Neural crest cell (in vitro differentiated cells): ENCODE measurements around the gene SETBP1. TPM values are rescaled to one million over a fixed set of nuclear protein-coding genes. Genes with fewer than 3 reads are reported as not detected.

Experiments used
- DNase-seq: peaks from one replicate; pipeline ENCODE4 v3.0.0; 2021; ENCODE audit warnings: low read depth, mixed read lengths, low spot score
- H3K27ac Mint-ChIP-seq: one replicate; pipeline ENCODE4 v1.8.0; 2021; ENCODE audit warnings: mild to moderate bottlenecking, mixed read lengths; ENCODE audit not compliant: unreplicated experiment
- H3K27me3 Mint-ChIP-seq: 2 replicates; pipeline ENCODE4 v1.8.0; 2021; ENCODE audit warnings: low read depth, mild to moderate bottlenecking, mixed read lengths
- H3K36me3 Mint-ChIP-seq: 2 replicates; pipeline ENCODE4 v1.8.0; 2021; ENCODE audit warnings: low read depth, mild to moderate bottlenecking, mixed read lengths
- H3K4me1 Mint-ChIP-seq: 2 replicates; pipeline ENCODE4 v1.8.0; 2021; ENCODE audit warnings: mixed read lengths
- H3K4me3 Mint-ChIP-seq: one replicate; pipeline ENCODE4 v1.8.0; 2021; ENCODE audit warnings: mild to moderate bottlenecking, mixed read lengths
- H3K9me3 Mint-ChIP-seq: 2 replicates; pipeline ENCODE4 v1.8.0; 2021; ENCODE audit warnings: mixed read lengths
- total RNA-seq: library from RNA; stranded (reverse); gene quantifications from 2 replicates; pipeline ENCODE4 v1.2.1, GENCODE V29; 2021
- TF ChIP-seq, protein P1 (sequence below): fragments of 200-600 bp; sonication (generic); conservative IDR thresholded peaks from 2 replicates; pipeline ENCODE4 v1.5.0; 2021; ENCODE audit warnings: antibody characterized with exemption, mild to moderate bottlenecking

Gene SETBP1
- total RNA-seq, 1 donor from 2014 or later = 38.9 TPM

DNA sequence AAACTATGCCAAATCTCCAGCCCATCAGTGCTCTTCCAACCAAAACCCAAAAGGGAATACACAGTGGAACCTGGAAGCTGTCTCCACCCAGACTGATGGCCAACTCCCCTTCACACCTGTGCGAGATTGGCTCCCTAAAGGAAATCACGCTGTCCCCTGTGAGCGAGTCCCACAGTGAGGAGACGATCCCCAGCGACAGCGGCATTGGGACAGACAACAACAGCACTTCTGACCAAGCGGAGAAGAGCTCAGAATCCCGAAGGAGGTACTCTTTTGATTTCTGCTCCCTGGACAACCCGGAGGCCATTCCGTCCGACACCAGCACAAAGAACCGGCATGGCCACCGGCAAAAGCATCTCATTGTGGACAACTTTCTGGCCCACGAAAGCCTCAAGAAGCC, 271.1 kb downstream of the SETBP1 start:
- no peaks in the 10 kb centered on the region for H3K4me1 Mint-ChIP-seq
- TF ChIP-seq, protein P1, sequence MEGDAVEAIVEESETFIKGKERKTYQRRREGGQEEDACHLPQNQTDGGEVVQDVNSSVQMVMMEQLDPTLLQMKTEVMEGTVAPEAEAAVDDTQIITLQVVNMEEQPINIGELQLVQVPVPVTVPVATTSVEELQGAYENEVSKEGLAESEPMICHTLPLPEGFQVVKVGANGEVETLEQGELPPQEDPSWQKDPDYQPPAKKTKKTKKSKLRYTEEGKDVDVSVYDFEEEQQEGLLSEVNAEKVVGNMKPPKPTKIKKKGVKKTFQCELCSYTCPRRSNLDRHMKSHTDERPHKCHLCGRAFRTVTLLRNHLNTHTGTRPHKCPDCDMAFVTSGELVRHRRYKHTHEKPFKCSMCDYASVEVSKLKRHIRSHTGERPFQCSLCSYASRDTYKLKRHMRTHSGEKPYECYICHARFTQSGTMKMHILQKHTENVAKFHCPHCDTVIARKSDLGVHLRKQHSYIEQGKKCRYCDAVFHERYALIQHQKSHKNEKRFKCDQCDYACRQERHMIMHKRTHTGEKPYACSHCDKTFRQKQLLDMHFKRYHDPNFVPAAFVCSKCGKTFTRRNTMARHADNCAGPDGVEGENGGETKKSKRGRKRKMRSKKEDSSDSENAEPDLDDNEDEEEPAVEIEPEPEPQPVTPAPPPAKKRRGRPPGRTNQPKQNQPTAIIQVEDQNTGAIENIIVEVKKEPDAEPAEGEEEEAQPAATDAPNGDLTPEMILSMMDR = no peak
- no peak overlapping the region for H3K4me3 Mint-ChIP-seq
- no peak for DNase-seq
- no peaks in the 10 kb centered on the region for H3K27me3 Mint-ChIP-seq
- peaks cover 56% of the 10 kb centered on the region for H3K36me3 Mint-ChIP-seq
- H3K9me3 Mint-ChIP-seq = no peaks in the 10 kb centered on the region
- no peak overlapping the region for H3K27ac Mint-ChIP-seq

DNA sequence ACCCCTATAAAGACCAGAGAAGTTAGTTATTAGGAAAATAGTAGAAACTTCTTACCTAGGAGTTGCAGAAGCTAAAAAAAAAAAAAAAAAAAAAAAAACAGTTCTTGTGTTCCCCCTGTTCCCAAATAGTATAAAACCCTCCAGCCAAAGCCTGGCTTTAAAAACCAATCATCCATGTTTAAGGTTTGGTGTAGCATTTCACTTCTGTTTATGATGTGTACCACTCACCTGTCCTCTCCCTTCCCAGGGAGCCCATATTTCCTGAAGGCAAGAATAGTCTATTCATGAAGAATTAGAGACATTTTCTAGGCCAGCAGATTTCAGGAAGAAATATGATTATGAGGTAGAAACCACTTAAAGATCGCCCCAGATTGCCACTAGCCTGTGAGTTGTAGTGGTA, 273.6 kb downstream of the SETBP1 start:
- TF ChIP-seq, protein P1 = no peak
- Mint-ChIP-seq H3K27ac (no peak overlapping the region), H3K27me3 (no peaks in the 10 kb centered on the region), H3K9me3 (no peaks in the 10 kb centered on the region), H3K4me1 (peaks cover 3% of the 10 kb centered on the region), H3K4me3 (no peak overlapping the region), H3K36me3 (peaks cover 58% of the 10 kb centered on the region)
- DNase-seq = no peak

DNA sequence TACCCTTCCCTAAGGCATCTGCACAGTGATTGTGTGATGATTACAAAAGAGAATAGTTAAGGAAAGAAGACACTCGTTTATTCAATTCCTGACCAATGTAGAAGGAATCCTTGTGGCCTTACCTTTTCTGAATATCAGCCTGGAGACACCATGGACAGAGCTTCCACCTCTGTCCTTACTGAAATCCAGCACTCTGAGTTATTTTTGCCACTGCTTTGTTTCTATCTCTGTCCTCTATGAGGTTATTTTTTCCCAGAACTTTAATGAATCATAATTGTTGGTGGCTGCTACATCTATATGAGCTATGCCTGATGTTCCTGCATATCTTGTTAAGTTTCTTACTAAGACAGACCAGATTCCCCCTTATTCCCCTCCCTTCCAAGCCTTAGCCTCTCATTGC, 275.1 kb downstream of the SETBP1 start:
- H3K9me3 Mint-ChIP-seq = no peaks in the 10 kb centered on the region
- no peak overlapping the region for H3K4me3 Mint-ChIP-seq
- TF ChIP-seq, protein P1 = no peak
- H3K36me3 Mint-ChIP-seq = peaks cover 46% of the 10 kb centered on the region
- DNase-seq = no peak
- peaks cover 3% of the 10 kb centered on the region for H3K4me1 Mint-ChIP-seq
- no peaks in the 10 kb centered on the region for H3K27me3 Mint-ChIP-seq
- H3K27ac Mint-ChIP-seq = no peak overlapping the region

DNA sequence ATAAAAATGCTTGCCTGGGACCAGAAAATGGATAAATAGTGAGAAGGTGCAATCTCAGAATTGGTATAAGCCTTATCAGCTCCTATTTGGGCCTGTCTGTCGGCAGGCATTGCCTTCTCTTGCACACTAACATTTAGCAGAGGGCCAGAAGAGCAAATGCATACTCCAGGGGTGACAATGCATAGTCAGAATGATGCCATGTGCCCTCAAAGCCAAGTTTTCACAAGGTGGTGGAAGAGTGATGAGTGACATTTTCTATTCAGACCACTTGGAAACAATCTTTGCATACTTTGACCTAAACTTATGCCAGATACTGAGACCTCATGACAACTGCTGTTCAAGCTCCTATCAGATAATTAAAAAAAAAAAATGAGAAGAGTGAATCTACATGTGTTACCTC, 276.3 kb downstream of the SETBP1 start:
- DNase-seq = no peak
- Mint-ChIP-seq H3K4me3 (no peak overlapping the region), H3K4me1 (peaks cover 3% of the 10 kb centered on the region), H3K27me3 (no peaks in the 10 kb centered on the region), H3K9me3 (no peaks in the 10 kb centered on the region), H3K36me3 (peaks cover 43% of the 10 kb centered on the region), H3K27ac (no peak overlapping the region)
- TF ChIP-seq, protein P1 = no peak

DNA sequence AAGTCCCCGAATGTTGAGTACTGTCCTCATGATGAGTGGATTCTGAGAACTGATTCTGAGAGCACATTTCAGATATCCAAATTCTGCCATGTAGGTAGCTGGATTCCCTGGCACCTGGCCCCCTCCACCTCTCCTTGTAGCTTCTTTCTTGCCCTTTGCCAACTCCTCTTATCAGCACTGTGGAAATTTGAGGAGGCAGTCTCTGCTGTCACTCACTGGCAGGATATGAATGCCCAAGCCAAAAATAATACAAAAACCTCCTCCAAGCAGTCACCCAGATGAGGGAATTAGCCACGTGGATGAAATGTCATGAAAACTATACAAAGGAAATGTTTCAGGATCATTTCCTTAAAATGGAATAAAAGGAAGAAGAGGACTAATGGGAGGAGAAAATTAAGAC, 276.8 kb downstream of the SETBP1 start:
- Mint-ChIP-seq H3K36me3 (peaks cover 43% of the 10 kb centered on the region), H3K4me3 (no peak overlapping the region), H3K9me3 (no peaks in the 10 kb centered on the region), H3K27me3 (no peaks in the 10 kb centered on the region), H3K4me1 (peaks cover 3% of the 10 kb centered on the region), H3K27ac (no peak overlapping the region)
- DNase-seq = no peak
- TF ChIP-seq, protein P1 = no peak

DNA sequence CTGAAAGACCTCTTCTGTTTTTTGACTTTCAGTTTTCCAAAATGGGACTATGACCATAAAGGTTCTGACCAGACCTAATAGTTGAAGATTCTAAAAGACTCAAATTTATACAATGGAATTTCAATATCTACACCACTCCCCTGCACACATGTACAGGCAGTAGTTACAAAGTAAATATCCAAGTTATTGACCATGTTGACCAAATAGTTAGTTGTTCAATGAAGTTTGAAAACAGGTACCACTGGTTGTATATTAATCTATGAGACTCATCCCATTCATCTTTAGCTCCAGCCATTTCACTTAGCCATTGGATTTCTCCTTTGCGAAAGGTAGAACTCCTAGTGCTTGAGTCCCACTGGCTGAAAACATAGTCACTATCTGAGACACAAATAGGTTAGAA, 277.4 kb downstream of the SETBP1 start:
- no peaks in the 10 kb centered on the region for H3K27me3 Mint-ChIP-seq
- no peaks in the 10 kb centered on the region for H3K9me3 Mint-ChIP-seq
- H3K36me3 Mint-ChIP-seq = peaks cover 42% of the 10 kb centered on the region
- H3K4me1 Mint-ChIP-seq = peaks cover 3% of the 10 kb centered on the region
- TF ChIP-seq, protein P1 = no peak
- no peak overlapping the region for H3K27ac Mint-ChIP-seq
- H3K4me3 Mint-ChIP-seq = no peak overlapping the region
- no peak for DNase-seq
